HEK293 (cell line): ENCODE data around the gene TIGD1.

Experiments used
- CTCF ChIP-seq: fragments of 450-650 bp; formaldehyde crosslinking; IDR thresholded peaks from 2 replicates; pipeline ENCODE4 v1.5.1; 2016; ENCODE audit warnings: missing biosample characterization, missing genetic modification characterization
- ZNF184 ChIP-seq: fragments of 450-650 bp; IDR thresholded peaks from 2 replicates; pipeline ENCODE4 v1.5.1; 2018; ENCODE audit warnings: missing biosample characterization, mild to moderate bottlenecking, missing genetic modification characterization
- ZNF404 ChIP-seq: fragments of 450-650 bp; formaldehyde crosslinking; IDR thresholded peaks from 2 replicates; pipeline ENCODE4 v1.5.1; 2017; ENCODE audit warnings: missing biosample characterization, missing genetic modification characterization
- ZNF830 ChIP-seq: fragments of 450-650 bp; IDR thresholded peaks from 2 replicates; pipeline ENCODE4 v1.5.0; 2018; ENCODE audit warnings: missing biosample characterization, missing genetic modification characterization, low read depth, mild to moderate bottlenecking, moderate library complexity

GRCh38 chr2:232524771-232525170 is 25.6 kb downstream of the TIGD1 start:
- no peak for TF ChIP-seq ZNF830 (tag by site-specific recombination)
- no peak for TF ChIP-seq CTCF (tag by site-specific recombination)
- no peak for TF ChIP-seq ZNF404 (tag by site-specific recombination)
- TF ChIP-seq ZNF184 = no peak
